Heart left ventricle (tissue), 13 donors: ENCODE measurements around the gene DES.

Experiments
- CTCF ChIP-seq, 12 donors: fragments of 200-600 bp; sonication (generic) in 4 of 12; IDR thresholded peaks; one replicate each; pipeline versions ENCODE4 v1.5.0 to v1.8.0; 2018 to 2022; ENCODE audit warnings: antibody characterized with exemption in 12 of 12, mild to moderate bottlenecking in 5 of 12
- POLR2A ChIP-seq, 2 donors: fragments of 450-650 bp; IDR thresholded peaks; one replicate each; pipeline ENCODE4 v1.6.1; 2017; ENCODE audit warnings: antibody characterized with exemption in 2 of 2, mild to moderate bottlenecking in 2 of 2, moderate library complexity in 2 of 2
- donor health status: ischemic (EF 13 %, LVEDD 7.1; RV severe dilation, severe dysfunction).
- donor health status: DM: no; HTN: yes; CAD: no.
- donor health status: DM: no; HTN: no; CAD: no.
- donor health status: ischemic (EF 25% LVEDD 6.9; RV normal size, moderate dysfunction).
- donor health status: ischemic (EF 25% LVEDD 5.7; RV mildly dilated, moderate dysfunction).
- donor health status: ischemic (EF 35%, LVEDD 5.7; RV mildly dilated, moderate dysfunction).
- donor health status: nonischemic (EF 11% LVEDD 7.7; RV severe dilation, severe dysfunction).
- donor health status: DM: yes; HTN: yes; CAD: no.
- donor health status: PGD.
- donor health status: ischemic (EF 29% LVEDD 5.4; RV normal size, mild dysfunction).
- donor health status: nonischemic (EF 23%, LVEDD 6.1; RV moderate dilation, normal function).

DNA sequence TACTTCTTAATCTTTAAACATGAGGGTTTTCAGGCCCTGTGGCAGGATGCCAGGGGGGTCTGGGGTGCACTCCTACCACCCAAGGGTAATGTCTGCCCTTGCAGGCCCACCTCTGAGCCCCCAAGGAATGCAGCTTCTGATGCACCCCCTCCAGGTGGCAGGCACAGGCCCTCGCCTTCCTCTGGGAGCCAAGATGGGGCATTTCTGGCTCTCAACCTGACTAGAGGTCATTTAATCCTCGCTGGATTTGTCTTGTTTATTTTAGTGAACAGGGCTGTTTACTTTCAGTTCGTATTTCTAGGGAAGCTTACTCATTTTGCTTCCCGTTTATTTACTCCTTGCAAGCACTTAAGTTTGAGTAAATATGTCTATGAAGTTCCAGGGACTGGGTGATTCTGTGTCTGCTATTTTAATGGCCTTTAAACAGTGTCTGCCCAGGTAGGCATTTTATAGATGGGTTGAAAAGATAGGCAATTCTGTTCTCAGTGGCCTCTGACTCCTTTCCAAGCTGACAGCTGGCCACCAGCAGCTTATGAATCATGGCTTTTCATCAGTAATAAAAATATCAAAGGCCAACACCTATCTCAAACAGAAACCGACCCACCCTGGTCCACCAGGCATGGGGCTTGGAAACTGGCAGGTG lies 19.3 kb upstream of the DES start:
- no peak for TF ChIP-seq CTCF (IDR thresholded peaks at IDR 0.05)
- no peak for TF ChIP-seq POLR2A (IDR thresholded peaks at IDR 0.05)
